Neural cell (in vitro differentiated cells): ENCODE data around the gene USP12.

Experiments
- EP300 ChIP-seq: fragments of 450-650 bp; conservative IDR thresholded peaks from 2 replicates; pipeline ENCODE4 v1.6.1; 2014; ENCODE audit warnings: antibody characterized with exemption, mild to moderate bottlenecking, moderate library complexity; ENCODE audit not compliant: poor library complexity, severe bottlenecking
- EZH2 ChIP-seq: fragments of 200-600, 300-800 bp; shearing (Covaris generic), sonication (generic); IDR thresholded peaks from 2 replicates; pipeline ENCODE4 v1.6.1; 2014; ENCODE audit warnings: antibody characterized with exemption, low read length, borderline replicate concordance, mild to moderate bottlenecking; ENCODE audit not compliant: insufficient read depth, poor library complexity, severe bottlenecking
- MXI1 ChIP-seq: fragments of 450-650 bp; conservative IDR thresholded peaks from 2 replicates; pipeline ENCODE4 v1.6.1; 2014; ENCODE audit warnings: antibody characterized with exemption, mild to moderate bottlenecking; ENCODE audit not compliant: poor library complexity, severe bottlenecking
- POLR2AphosphoS5 ChIP-seq: IDR thresholded peaks from 2 replicates; pipeline ENCODE4 v1.6.1; 2012
- SMC3 ChIP-seq: fragments of 450-650 bp; conservative IDR thresholded peaks from 2 replicates; pipeline ENCODE4 v1.6.1; 2014; ENCODE audit warnings: antibody characterized with exemption, mild to moderate bottlenecking, moderate library complexity; ENCODE audit not compliant: poor library complexity
- TAF1 ChIP-seq: IDR thresholded peaks from 2 replicates; pipeline ENCODE4 v1.6.1; 2012; ENCODE audit warnings: low read depth
- TF ChIP-seq, protein P1 (sequence below): fragments of 450-650 bp; IDR thresholded peaks from 2 replicates; pipeline ENCODE4 v1.5.1; 2014; ENCODE audit warnings: antibody characterized with exemption, mild to moderate bottlenecking, moderate library complexity; ENCODE audit not compliant: poor library complexity, severe bottlenecking
- TF ChIP-seq, protein P2 (sequence below): IDR thresholded peaks from 2 replicates; pipeline ENCODE4 v1.6.1; 2012; ENCODE audit warnings: borderline replicate concordance

DNA sequence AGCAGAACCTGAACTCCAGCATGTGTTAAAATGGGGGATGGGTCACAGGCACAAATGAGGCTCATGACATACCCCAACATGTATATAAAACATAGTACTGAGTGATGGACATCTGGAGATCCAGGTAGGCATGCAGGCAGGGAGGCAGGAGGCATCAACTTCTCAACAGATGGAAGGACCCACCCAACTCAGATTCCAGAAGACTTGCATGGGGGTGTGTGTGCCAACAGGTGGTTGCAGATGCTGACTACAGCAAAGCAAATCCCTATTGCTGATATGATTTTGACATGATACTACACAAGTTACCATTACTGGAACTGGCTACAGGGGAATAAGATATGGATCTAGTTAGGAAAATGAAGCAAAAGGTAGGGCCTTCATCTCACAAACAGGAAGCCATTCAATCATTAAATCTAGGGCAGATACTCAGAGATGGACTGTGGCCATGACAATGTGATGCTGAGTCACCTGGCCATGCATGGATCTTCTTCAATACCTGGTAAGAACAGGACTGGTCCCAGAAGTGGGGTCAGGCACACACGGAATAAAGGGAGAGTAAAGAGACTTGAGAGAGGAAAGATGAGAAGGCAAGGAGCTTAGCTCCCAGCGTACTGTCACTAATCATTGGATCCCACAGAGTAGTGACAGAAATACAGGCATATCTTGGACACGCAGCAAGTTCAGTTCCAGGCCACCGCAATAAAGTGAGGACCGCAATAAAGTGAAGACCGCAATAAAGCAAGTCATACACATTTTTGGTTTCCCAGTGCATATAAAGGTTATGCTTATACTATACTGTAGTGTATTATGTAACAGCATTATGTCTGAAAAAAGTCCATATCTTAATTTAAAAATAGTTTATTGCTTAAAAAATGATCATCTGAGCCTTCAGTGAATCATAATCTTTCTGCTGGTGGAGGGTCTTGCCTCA lies 91.3 kb downstream of the USP12 start:
- TF ChIP-seq, protein P1, sequence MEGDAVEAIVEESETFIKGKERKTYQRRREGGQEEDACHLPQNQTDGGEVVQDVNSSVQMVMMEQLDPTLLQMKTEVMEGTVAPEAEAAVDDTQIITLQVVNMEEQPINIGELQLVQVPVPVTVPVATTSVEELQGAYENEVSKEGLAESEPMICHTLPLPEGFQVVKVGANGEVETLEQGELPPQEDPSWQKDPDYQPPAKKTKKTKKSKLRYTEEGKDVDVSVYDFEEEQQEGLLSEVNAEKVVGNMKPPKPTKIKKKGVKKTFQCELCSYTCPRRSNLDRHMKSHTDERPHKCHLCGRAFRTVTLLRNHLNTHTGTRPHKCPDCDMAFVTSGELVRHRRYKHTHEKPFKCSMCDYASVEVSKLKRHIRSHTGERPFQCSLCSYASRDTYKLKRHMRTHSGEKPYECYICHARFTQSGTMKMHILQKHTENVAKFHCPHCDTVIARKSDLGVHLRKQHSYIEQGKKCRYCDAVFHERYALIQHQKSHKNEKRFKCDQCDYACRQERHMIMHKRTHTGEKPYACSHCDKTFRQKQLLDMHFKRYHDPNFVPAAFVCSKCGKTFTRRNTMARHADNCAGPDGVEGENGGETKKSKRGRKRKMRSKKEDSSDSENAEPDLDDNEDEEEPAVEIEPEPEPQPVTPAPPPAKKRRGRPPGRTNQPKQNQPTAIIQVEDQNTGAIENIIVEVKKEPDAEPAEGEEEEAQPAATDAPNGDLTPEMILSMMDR, result no peak
- TF ChIP-seq EP300, result no peak
- no peak for TF ChIP-seq EZH2
- no peak for TF ChIP-seq POLR2AphosphoS5
- no peak for TF ChIP-seq TAF1
- TF ChIP-seq, protein P2, sequence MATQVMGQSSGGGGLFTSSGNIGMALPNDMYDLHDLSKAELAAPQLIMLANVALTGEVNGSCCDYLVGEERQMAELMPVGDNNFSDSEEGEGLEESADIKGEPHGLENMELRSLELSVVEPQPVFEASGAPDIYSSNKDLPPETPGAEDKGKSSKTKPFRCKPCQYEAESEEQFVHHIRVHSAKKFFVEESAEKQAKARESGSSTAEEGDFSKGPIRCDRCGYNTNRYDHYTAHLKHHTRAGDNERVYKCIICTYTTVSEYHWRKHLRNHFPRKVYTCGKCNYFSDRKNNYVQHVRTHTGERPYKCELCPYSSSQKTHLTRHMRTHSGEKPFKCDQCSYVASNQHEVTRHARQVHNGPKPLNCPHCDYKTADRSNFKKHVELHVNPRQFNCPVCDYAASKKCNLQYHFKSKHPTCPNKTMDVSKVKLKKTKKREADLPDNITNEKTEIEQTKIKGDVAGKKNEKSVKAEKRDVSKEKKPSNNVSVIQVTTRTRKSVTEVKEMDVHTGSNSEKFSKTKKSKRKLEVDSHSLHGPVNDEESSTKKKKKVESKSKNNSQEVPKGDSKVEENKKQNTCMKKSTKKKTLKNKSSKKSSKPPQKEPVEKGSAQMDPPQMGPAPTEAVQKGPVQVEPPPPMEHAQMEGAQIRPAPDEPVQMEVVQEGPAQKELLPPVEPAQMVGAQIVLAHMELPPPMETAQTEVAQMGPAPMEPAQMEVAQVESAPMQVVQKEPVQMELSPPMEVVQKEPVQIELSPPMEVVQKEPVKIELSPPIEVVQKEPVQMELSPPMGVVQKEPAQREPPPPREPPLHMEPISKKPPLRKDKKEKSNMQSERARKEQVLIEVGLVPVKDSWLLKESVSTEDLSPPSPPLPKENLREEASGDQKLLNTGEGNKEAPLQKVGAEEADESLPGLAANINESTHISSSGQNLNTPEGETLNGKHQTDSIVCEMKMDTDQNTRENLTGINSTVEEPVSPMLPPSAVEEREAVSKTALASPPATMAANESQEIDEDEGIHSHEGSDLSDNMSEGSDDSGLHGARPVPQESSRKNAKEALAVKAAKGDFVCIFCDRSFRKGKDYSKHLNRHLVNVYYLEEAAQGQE, result no peak
- TF ChIP-seq SMC3, result no peak
- no peak for TF ChIP-seq MXI1
